Lung (tissue), 12 donors: Measurements from ENCODE around the gene TENM3. TPM values are rescaled to one million over a fixed set of nuclear protein-coding genes. Genes with fewer than 3 reads are reported as not detected.

Experiments
- ATAC-seq: fragments of 200-7000 bp; cut with Tn5 transposase; one replicate; pipeline ENCODE4 v1.9.1; 2020; ENCODE audit warnings: moderate number of reproducible peaks; ENCODE audit not compliant: insufficient read depth, low FRiP score
- DNase-seq, 3 donors: peaks; one replicate each; pipeline ENCODE4 v3.0.0-alpha.2; 2013 to 2017
- H3K27ac ChIP-seq, 2 donors: one replicate each; pipeline ENCODE4 v1.5.1; 2013; ENCODE audit warnings: mild to moderate bottlenecking in 2 of 2, moderate library complexity in 2 of 2, control low read depth in 1 of 2, inconsistent platforms in 1 of 2, low read depth in 1 of 2, low read length in 1 of 2
- H3K27me3 ChIP-seq, 3 donors: one replicate each; pipeline ENCODE4 v1.5.1; 2013; ENCODE audit warnings: low read length in 2 of 3; ENCODE audit not compliant: control insufficient read depth in 3 of 3, insufficient read depth in 3 of 3
- H3K36me3 ChIP-seq, 4 donors: one replicate each; pipeline ENCODE4 v1.5.1; 2013; ENCODE audit warnings: low read length in 4 of 4, mild to moderate bottlenecking in 1 of 4, moderate library complexity in 1 of 4; ENCODE audit not compliant: control insufficient read depth in 4 of 4, insufficient read depth in 4 of 4
- H3K4me1 ChIP-seq, 5 donors: one replicate each; pipeline ENCODE4 v1.5.1; 2013; ENCODE audit warnings: low read length in 5 of 5, mild to moderate bottlenecking in 2 of 5, moderate library complexity in 1 of 5; ENCODE audit not compliant: control insufficient read depth in 5 of 5, insufficient read depth in 5 of 5
- H3K4me3 ChIP-seq: one replicate; pipeline ENCODE4 v1.5.1; 2013; ENCODE audit warnings: mild to moderate bottlenecking, control low read depth, moderate library complexity
- H3K9ac ChIP-seq, 2 donors: one replicate each; pipeline ENCODE4 v1.5.1; 2013; ENCODE audit warnings: low read length in 2 of 2, control low read depth in 1 of 2; ENCODE audit not compliant: insufficient read depth in 1 of 2
- H3K9me3 ChIP-seq, 4 donors: one replicate each; pipeline ENCODE4 v1.5.1; 2013; ENCODE audit warnings: low read length in 3 of 4, mild to moderate bottlenecking in 1 of 4, moderate library complexity in 1 of 4; ENCODE audit not compliant: control insufficient read depth in 4 of 4, insufficient read depth in 3 of 4
- WGBS, 2 donors: extraction: QIAGEN DNeasy Blood & Tissue Kit; methylation state at CpG; one replicate each; pipeline ENCODE4 v1.1.7; 2013; 5-methylcytosine and 5-hydroxymethylcytosine counted together
- polyA plus RNA-seq, 2 donors: library from polyadenylated mRNA; stranded (reverse); fragments of 200-250 nt; gene quantifications; one replicate each; pipeline ENCODE4 v1.2.1, GENCODE V29; 2013
- total RNA-seq, 2 donors: library from RNA; depleted of rRNA in 1 of 2; stranded (reverse); fragments of >200 nt in 1 of 2; gene quantifications; one replicate each; pipeline ENCODE4 v1.2.1, GENCODE V29; 2014 to 2021
- TF ChIP-seq, protein P1 (sequence below): IDR thresholded peaks from 2 replicates; pipeline ENCODE4 v1.5.1; 2012; ENCODE audit warnings: mild to moderate bottlenecking; ENCODE audit errors: control extremely low read depth, extremely low read depth
- donor health status: control.
- donor health status: control.
- donor health status: Bipolar disorder and iron deficiency.
- donor health status: healthy.
- donor health status: DM: yes; HTN: yes; CAD: no.

Gene TENM3
- total and polyA plus RNA-seq, 4 donors, result 0.14 to 5.3 (median 2.2) TPM

GRCh38 chr4:182643801-182644682, 400.8 kb downstream of the TENM3 start:
- no peak overlapping the region for H3K27ac ChIP-seq
- H3K4me3 ChIP-seq, result no peak overlapping the region
- WGBS, 2 donors, result 81 to 86% methylated on average over 7 of the region's 7 CpGs
- H3K36me3 ChIP-seq, result no peaks in the 10 kb centered on the region
- H3K9me3 ChIP-seq, result peaks cover 0 to 8% (median 4%) of the 10 kb centered on the region in 4 donors
- DNase-seq (no peak), ATAC-seq (no peak)
- H3K4me1 ChIP-seq, result peaks cover 0 to 20% (median 6%) of the 10 kb centered on the region in 5 donors
- no peaks in the 10 kb centered on the region for H3K27me3 ChIP-seq
- H3K9ac ChIP-seq, result no peak overlapping the region
- TF ChIP-seq, protein P1, sequence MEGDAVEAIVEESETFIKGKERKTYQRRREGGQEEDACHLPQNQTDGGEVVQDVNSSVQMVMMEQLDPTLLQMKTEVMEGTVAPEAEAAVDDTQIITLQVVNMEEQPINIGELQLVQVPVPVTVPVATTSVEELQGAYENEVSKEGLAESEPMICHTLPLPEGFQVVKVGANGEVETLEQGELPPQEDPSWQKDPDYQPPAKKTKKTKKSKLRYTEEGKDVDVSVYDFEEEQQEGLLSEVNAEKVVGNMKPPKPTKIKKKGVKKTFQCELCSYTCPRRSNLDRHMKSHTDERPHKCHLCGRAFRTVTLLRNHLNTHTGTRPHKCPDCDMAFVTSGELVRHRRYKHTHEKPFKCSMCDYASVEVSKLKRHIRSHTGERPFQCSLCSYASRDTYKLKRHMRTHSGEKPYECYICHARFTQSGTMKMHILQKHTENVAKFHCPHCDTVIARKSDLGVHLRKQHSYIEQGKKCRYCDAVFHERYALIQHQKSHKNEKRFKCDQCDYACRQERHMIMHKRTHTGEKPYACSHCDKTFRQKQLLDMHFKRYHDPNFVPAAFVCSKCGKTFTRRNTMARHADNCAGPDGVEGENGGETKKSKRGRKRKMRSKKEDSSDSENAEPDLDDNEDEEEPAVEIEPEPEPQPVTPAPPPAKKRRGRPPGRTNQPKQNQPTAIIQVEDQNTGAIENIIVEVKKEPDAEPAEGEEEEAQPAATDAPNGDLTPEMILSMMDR, result no peak

- 94 to 99% methylated on average over 1 of the region's 1 CpG for WGBS, 2 donors
- ATAC-seq (no peak), DNase-seq (no peak)
- Histone ChIP-seq H3K4me1 (peaks cover 0 to 20% (median 6%) of the 10 kb centered on the region in 5 donors), H3K27me3 (no peaks in the 10 kb centered on the region), H3K9ac (no peak overlapping the region), H3K9me3 (peaks cover 0 to 8% (median 4%) of the 10 kb centered on the region in 4 donors), H3K4me3 (no peak overlapping the region), H3K27ac (no peak overlapping the region), H3K36me3 (no peaks in the 10 kb centered on the region)
- TF ChIP-seq, protein P1, result no peak
Measured at GRCh38 chr4:182644683-182645050, 401.5 kb downstream of the TENM3 start.

DNA sequence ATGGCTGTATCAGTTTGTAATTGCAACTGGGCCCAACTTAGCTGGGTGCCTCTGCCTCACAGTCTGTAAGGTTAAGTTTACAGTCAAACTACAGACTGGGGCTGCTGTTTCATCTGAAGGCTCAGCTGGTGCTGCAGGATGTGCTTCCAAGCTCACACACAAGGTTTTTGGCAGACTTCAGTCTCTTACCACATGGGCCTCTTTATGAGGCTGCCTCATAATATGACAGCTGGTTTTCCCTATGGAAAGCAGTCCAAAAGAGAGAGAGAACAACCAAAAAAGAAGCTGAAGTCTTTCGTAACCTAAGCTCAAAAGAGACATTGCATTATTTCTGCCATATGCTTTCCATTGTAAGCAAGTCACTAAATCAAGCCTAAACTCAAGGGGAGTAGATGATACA, 402.3 kb downstream of the TENM3 start:
- Histone ChIP-seq H3K27me3 (no peaks in the 10 kb centered on the region), H3K4me1 (peaks cover 0 to 20% (median 6%) of the 10 kb centered on the region in 5 donors), H3K4me3 (no peak overlapping the region), H3K9me3 (peaks cover 0 to 8% (median 4%) of the 10 kb centered on the region in 4 donors), H3K27ac (no peak overlapping the region), H3K9ac (no peak overlapping the region), H3K36me3 (no peaks in the 10 kb centered on the region)
- WGBS, 2 donors, result 86% methylated on average over 1 of the region's 1 CpG
- ATAC-seq (no peak), DNase-seq (no peak)
- TF ChIP-seq, protein P1, result no peak
